OCI-LY3 (cell line): ENCODE measurements around the gene OPHN1.

Experiments used
- EZH2phosphoT487 ChIP-seq: fragments of 200-600 bp; shearing (Covaris generic); IDR thresholded peaks from 2 replicates; pipeline ENCODE4 v1.6.1; 2018; ENCODE audit warnings: antibody characterized with exemption, mixed run types, low read depth
- TF ChIP-seq, protein P1 (sequence below): fragments of 200-600, 300-600 bp; sonication (generic); IDR thresholded peaks from 2 replicates; pipeline ENCODE4 v1.5.1; 2014; ENCODE audit warnings: antibody characterized with exemption, low read length, low read depth

DNA sequence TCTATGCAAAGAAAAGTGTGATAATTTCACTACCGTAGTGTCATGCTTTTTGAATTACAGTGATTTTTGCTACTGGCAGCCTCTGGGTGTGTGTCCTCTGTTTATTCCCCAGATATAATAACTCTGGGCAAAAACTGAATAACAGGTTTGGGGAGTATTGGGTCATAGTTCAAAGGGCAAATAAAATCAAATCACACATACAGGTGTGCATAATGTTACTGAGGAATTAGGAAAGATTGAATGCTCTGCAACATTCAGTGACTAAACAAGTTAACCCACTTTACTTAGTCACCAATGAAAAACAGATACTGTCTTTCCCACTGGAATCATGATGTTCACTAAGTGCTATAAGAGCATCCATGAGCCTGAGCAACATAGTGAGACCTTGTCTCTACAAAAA lies 224.3 kb downstream of the OPHN1 start:
- TF ChIP-seq, protein P1, sequence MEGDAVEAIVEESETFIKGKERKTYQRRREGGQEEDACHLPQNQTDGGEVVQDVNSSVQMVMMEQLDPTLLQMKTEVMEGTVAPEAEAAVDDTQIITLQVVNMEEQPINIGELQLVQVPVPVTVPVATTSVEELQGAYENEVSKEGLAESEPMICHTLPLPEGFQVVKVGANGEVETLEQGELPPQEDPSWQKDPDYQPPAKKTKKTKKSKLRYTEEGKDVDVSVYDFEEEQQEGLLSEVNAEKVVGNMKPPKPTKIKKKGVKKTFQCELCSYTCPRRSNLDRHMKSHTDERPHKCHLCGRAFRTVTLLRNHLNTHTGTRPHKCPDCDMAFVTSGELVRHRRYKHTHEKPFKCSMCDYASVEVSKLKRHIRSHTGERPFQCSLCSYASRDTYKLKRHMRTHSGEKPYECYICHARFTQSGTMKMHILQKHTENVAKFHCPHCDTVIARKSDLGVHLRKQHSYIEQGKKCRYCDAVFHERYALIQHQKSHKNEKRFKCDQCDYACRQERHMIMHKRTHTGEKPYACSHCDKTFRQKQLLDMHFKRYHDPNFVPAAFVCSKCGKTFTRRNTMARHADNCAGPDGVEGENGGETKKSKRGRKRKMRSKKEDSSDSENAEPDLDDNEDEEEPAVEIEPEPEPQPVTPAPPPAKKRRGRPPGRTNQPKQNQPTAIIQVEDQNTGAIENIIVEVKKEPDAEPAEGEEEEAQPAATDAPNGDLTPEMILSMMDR, result no peak
- no peak for TF ChIP-seq EZH2phosphoT487
